ENCODE results near the gene GOLGA6C.
"Not testable (repeated sequence)": the region's sequence is repeated elsewhere in the genome, so short reads cannot be mapped to it uniquely, and the experiment has no call there.

The GOLGA6C gene

DNA sequence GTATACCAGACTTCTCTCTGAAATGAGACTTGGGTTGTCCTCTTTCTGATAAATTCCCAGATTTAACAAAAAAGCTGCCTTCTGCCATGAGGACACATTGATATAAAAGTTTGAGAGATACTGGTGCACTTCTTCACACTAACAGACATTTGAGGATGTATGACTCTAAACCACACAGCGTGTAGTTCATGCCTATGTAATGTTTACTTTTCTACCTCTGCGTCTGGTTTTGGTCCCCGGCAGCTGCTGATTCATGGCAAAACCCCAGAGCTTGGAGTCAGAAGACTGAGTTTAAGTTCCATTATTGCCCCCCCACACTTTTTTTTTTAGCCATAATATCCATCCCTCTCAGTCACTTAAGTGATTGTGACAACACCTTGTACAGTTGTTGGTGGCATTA, 1.7 kb downstream of the GOLGA6C start:
- FAIRE-seq = not testable (repeated sequence)

DNA sequence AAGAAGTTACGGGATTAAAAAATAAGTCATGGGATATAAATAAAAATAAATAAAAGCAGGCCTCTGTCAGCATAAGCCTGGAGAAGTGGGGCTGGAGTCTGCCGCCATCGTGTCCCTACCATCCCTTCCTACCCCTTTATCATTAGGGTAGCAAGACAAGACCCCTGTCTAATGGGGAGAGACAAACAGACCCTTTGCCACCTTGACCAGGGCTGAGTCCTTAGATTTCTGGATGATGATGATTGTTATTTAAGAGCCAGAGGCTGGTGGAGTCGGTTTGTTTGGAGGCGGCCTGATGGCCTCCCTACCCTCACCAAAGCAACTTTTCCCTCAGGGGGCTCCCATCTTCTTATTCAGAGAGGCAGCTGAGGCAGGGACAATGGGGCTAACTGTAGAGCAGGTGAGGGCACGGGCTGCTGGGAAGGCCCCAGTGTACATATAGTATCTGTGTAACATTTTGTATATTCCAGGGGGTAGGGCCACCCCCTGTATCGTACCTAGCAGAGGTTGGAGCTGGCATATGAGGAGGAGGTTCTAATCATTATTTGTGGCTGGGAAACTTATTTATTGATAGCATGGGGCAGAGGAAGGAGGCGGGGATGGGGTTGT, 15.7 kb downstream of the GOLGA6C start:
- FAIRE-seq = not testable (repeated sequence)

DNA sequence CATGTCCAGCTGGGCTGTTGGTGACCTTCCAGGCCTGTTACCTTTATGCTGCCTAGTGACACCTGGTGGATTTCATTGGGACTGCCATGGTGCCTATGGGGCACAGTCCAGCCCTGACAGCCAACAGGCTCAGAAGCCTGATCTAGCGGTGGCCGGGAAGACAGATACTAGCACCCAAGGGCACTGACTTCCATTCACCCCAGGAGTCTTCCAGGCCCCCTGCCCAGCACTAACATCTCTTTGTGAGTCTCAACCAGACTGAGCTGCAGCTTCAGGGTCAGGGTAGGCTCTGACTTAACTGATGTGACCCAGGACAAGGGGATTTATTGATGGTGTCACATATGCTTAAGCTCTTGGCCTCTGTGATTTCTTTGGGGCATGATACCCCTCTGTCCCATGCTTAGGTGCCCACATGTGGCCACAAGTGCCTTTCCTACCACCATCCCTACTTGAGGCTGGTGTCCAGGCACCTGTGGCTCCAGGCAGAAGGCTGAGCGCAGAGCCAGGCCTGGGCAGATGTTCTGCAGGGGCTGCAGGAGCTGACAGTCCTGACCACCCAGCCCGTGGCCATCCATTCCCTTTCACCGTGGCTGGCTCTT, 16.5 kb downstream of the GOLGA6C start:
- FAIRE-seq = not testable (repeated sequence)

DNA sequence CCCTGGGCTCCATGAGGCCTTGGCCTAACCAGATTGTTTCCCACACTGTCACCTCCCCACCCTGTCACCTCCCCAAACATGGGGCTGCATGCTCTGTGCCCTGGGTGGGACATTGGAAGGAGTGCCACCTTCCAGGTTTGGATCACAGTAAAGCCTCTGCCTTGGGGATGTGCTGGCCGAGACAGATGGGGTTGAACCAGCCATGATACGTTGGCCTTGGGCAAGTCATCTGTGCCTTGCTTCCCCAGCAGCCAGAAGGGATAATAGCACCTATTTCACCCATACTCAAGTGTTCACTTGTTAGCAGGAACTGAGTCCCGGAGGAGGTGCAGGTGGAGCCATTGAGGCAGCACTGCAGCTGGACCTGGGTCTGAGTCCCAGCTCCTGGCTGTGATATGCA, 17.5 kb downstream of the GOLGA6C start:
- FAIRE-seq = not testable (repeated sequence)

DNA sequence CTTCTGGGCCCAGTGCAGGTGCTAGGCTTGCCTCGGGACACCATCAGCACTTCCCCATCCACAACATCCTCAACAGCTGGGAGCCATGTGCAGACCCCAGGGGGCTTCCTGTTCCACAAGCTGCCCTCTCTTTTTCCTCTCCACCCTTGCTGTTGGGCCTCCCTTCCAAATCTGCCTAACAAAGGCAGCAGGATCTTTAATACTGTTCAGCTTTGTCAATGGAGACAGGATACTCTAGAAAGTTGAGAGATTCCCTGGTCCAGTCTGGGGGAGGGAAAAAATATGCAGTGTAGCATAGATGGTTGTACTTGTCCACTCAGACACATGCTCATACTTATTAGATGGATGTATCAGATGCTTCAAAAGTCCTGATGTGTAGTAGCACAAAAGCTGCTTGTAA, 20.4 kb downstream of the GOLGA6C start:
- FAIRE-seq = not testable (repeated sequence)

DNA sequence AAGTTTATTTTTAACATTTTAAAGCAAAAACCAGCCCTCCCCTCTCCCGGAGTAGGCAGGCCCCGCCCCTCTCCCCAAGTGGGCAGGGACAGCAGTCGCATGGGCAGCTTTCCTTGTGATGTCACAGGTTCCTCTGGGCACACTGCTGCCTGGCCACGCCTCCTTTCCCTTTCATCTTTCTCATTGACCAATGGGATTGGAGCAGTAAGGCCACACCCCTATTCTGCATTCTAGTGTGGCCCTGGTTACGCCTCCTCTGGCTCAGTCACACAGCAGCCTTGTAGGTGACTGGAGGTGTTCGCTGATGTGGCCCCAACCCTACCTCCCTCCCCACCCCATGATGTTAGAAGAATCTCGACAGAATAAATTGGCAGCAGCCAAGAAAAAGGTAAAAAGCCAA, 24.4 kb downstream of the GOLGA6C start, which contains the start of gene GOLGA6D:
TSS of gene GOLGA6D (plus strand) at position 264 of the 400 bp plus-strand sequence. CDS start at position 305, 41 bp downstream.
- FAIRE-seq = not testable (repeated sequence)

DNA sequence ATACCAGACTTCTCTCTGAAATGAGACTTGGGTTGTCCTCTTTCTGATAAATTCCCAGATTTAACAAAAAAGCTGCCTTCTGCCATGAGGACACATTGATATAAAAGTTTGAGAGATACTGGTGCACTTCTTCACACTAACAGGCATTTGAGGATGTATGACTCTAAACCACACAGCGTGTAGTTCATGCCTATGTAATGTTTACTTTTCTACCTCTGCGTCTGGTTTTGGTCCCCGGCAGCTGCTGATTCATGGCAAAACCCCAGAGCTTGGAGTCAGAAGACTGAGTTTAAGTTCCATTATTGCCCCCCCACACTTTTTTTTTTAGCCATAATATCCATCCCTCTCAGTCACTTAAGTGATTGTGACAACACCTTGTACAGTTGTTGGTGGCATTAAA, 26.0 kb downstream of the GOLGA6C start:
- FAIRE-seq = not testable (repeated sequence)

DNA sequence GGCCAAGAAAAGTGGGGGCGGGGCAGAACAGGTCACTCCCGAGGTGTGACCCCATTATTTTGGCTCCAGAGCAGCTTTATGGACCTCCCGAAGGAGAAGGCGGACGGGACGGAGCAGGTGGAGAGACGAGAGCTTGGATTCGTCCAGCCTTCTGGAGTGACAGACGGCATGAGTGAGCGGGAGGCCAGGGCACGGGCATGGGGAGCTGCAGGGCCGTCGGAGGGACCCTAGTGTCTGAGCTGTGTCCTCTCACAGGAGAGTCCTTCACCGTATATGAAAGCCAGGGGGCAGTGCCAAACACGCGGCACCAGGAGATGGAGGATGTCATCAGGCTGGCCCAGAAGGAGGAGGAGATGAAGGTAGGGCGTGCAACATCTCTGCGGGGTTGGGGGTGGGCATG, 35.5 kb downstream of the GOLGA6C start:
- not testable (repeated sequence) for FAIRE-seq

DNA sequence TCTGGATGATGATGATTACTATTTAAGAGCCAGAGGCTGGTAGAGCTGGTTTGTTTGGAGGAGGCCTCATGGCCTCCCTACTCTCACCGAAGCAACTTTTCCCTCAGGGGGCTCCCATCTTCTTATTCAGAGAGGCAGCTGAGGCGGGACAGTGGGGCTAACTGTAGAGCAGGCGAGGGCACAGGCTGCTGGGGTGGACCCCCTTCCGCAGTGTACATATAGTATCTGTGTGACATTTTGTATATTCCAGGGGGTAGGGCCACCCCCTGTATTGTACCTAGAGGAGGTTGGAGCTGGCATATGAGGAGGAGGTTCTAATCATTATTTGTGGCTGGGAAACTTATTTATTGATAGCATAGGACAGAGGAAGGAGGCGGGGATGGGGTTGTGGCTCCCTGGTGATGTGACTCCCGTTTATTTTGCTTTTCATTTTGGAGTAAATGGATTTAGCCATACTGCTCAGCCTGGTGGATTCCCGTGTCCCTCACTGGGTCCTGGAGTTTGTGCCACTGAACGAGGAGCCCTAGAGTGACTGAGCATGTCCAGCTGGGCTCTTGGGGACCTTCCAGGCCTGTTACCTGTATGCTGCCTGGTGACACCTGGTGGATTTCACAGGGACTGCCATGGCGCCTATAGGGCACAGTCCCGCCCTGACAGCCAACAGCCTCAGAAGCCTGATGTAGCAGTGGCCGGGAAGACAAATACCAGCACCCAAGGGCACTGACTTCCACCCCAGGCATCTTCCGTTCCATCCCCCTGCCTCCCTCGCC, 40.6 kb downstream of the GOLGA6C start:
- FAIRE-seq = not testable (repeated sequence)

DNA sequence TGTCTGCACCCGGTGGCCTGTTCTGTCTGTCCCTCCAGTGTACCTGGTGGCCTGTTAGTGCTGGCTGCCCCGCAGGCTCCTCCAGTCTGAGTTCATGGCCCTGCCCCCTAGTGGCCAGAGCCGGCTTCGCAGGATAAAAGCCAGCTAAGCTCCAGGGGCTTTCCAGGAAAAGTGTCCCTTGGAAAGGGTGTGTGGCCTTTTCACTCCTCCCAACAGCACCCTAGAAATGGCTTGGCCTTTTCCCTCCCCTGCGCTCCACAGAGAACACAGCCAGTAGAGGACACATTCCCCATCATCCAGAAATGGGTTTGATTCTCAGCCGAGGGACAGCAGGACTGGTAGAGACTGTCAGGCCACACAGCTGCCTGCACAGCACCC, 41.2 kb downstream of the GOLGA6C start:
- FAIRE-seq = not testable (repeated sequence)

DNA sequence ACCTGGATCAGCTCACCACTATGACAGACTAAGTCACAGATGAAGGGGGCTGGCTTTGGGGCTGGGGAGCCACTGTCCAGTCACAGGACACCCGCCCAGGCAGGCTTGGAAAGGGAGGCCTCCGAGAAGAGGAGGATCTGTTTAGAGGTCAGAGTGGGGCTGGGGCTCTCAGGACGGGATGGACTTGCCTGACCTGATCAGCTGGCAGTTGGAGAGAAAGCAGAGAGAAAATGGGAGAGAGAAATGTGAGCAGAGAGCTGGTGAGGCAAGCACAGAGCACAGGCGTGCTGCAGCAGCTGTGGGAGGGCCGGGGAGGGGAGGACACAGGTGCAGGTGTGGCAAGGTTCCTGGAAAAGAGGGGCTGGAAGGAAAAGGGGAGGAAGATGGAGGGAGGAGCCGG, 41.9 kb downstream of the GOLGA6C start:
- not testable (repeated sequence) for FAIRE-seq

DNA sequence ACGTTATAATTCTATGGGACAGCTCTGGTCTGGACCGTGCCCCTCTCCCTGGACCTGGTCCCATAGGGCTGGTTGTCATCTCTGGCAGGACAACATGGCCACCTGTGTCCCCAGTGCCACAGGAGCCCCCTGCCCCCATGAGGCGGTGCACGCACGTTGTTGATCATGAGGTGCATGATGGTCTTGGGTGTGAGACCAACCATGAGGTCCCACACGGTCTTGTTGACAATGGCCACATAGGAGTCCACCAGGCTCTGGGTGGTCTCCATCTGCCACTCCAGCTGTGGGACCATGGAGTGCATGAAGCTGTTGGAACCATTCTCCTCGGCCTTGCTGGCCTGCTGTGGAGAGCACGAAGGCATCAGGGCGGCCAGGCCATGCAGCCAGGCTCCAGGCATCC, 44.2 kb downstream of the GOLGA6C start:
- no peak for FAIRE-seq

DNA sequence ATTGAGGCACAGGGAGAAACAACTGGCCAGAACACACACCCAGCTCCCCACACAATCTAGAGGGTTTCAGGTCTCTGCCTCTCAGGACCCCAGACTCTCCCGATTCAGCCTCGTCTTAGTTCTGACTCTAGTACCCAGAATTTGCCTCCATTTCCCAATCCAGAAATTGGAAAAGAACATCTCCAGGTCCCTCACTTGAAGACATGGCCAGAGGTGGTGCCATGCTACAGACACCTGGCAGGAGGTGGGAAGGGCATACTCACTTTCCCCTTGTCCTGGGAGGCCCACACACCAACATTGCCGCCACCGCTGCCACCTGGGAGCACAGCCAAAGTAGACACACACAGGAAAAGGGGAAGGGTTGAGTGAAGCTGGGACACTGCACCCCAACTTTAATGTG, 44.6 kb downstream of the GOLGA6C start:
- not testable (repeated sequence) for FAIRE-seq

DNA sequence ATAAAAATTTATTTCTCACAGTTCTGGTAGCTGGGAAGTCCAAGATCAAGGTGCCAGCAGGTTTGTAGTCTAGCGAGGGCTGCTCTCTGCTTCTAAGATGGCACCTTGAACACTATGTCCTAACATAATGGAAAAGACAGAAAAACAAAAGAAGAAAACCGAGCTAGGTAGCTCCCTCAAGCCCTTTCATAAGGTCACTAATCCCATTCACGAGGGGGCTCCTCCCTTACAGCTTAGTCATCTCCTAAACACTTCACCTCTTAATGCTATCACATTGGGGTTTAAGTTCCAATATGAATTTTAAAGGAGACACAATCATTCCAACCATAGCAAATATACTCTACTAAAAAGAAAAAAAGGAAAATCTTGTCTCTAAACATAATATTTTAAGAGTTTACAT, 48.1 kb downstream of the GOLGA6C start:
- FAIRE-seq = no peak

DNA sequence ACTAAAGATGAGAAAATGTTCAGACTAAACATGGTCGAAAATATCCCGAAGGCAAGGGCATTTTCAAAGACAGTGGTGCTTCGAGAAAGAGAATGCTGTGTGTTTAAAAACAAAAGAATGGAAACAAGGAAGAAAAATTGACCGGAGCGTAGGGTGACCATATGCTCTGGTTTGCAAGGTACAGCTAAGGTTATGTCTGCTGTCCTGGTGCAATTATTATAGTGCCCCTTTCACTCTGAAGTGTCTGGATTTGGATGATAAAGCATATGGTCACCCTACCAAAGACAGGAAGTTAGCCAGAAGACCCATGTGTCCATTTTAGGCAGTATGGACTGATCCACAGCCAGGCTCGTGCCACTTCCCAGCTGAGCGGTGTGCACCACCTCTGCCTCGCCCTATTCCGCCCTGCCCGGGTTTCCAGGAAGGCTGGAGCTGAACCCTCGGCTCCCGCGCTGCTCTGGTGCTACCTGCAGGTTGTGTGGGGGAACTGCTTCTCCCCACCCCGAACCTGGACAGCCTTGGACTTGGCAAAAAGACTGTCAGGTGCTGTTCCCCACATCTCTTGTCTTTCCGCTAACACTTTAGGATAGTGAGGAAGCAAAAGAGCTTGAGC, 49.8 kb downstream of the GOLGA6C start:
- no peak for FAIRE-seq

DNA sequence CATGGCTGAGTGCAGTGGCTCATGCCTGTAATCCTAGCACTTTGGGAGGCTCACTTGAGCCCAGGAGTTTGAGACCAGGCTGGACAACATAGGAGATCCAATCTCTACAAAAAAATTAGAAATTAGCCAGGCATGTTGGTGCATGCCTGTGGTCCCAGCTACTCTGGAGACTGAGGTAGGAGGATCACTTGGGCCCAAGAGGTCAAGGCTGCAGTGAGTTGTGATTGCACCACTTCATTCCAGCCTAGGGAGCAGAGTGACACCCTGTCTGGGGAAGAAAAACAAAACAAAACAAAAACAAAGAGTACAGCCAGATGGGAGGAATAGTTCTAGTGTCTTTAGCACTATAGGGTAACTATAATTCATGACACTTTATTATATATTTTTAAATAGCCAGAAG, 51.6 kb downstream of the GOLGA6C start:
- FAIRE-seq = no peak

DNA sequence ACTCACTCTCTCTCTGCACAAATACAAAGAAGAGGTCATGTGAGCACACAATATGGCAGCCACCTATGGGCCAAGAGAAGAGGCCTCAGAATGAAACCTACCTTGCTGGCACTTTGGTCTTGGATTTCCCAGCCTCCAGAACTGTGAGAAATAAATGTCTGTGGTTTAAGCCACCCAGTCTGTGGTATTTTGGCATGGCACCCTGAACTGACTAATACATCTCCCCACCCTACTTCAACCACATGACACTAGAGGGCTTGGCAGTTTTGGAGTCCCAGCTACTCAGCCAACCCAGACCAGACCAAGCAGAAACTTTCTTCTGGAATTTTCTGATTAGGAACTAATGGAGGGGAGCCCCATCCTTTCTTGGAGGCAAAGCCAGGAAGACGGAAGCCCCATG, 54.4 kb downstream of the GOLGA6C start:
- not testable (repeated sequence) for FAIRE-seq

DNA sequence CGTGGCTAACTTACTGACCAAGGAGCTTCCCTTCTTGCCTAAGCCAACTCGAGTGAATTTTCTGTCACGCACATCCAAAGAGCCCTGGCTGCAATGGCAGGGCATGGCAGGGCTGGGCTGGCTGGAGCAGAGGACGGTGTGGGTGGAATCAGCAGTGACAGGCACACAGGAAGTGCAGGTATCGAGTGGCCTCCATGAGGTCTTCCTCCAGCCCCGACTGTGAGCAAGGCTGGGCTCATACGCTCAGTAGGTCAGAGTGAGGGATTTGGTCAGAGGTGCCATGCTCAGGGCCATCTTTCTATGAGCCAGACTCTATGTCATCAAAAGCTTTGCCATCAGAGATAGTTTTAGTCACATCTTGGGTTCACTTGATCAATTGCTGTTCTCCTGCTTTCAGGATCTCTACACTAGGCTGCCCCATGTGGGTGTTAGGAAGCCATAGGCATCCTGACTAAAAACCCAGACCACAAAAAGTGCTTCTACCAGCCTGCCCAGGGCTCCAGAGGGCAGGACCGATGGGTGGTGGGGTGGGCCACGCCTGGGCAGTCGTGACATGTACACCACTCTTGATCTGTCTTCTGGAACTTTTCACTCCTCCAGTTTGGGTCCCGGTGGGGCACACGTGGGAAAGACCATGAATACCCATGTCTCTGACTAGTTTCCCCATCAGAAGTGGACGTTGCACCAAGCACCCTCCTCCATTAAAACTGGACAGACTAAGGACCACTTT, 55.1 kb downstream of the GOLGA6C start:
- FAIRE-seq = no peak

DNA sequence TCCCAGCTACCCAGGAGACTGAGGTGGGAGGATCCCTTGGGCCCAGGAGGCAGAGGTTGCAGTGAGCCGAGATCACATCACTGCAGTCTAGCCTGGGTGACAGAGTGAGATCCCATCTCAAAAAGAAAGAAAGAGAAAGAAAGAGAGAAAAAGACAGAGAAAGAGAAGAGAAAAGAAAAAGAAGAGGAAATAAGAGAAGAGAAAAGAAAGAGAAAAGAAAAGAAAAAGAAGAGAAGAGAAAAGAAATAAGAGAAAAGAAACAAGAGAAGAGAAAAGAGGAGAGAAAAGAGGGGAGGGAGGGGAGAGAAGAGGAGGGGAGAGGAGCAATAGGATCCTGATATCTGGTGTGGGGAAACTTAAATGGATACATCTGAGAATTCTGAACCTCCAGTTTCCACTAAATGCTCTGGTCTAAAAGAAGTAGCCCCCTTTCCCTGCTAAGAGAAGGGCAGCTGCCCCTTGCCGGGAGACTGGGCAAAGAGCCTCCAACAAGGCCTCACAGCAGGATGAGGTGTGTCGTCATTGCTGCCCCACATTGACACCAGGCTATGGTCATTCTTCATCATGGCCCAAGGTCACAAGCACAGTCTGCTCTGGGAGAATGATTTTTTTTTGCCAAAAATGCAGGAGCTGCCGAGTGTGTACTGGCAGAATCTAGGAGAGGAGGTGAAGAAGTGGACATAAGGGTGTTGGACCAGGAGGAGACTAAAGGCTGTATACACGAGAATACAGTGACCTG, 56.6 kb downstream of the GOLGA6C start:
- no peak for FAIRE-seq

DNA sequence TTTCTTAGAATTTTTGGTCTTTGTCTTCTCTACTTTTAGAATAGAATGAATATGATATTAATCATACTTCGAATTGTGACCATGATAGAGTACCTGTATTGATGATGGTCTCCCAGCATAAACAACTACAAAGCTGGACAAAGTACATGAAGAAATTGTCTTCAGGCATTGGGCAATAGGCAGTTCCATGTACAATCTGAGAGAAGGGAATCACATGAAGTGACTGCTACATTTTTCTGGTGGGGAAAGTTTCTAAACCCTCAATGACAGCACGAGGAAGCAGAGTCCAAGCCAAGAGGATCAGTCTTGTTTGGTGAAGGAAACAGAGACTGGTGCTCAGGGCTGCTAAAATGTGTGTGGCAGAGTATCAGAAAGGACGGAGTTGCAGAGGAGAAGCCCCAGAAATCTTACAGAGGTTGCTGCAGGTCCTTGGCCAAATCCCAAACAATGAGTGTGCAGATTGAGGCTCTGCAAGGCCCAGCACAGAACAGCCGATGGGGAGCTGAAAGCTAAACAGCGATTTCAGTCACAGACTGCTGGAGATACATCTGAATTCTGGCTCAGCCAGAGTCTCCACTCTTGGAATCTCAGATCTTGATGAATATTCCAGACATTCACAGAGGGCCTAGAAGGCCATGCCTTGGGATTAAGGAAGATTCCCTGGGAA, 61.2 kb downstream of the GOLGA6C start:
- FAIRE-seq = not testable (repeated sequence)

All from endometrium (tissue), 2 donors.